HEK293 (cell line): ENCODE data around the gene PCMT1.

Experiments used
- CTCF ChIA-PET: fragments of 350-600 bp; formaldehyde crosslinking; extraction: SDS; loops from one replicate; lab custom pipeline; 2021; ENCODE audit warnings: antibody characterized with exemption; lab: Yijun Ruan, JAX
- POLR2A ChIA-PET: fragments of 300-600 bp; formaldehyde crosslinking; extraction: SDS; loops from one replicate; lab custom pipeline; 2020; ENCODE audit warnings: antibody characterized with exemption, inconsistent platforms; lab: Yijun Ruan, JAX
- H3K27ac ChIP-seq: fragments of 200-500 bp; sonication (Bioruptor generic); 2 replicates; pipeline ENCODE4 v1.5.1; 2014; ENCODE audit warnings: low read depth, low read length, control low read depth, inconsistent platforms; ENCODE audit errors: extremely low read depth
- H3K36me3 ChIP-seq, 2 experiments: fragments of 200-500 bp in 1 of 2; sonication (Bioruptor generic) in 1 of 2; 1 replicate in 1 of 2; 2 replicates in 1 of 2; pipeline ENCODE4 v1.5.1; 2014 to 2017; ENCODE audit warnings: inconsistent platforms in 2 of 2, low read length in 2 of 2; ENCODE audit not compliant: control insufficient read depth in 2 of 2, insufficient read depth in 1 of 2
- H3K4me1 ChIP-seq: fragments of 200-500 bp; sonication (Bioruptor generic); 2 replicates; pipeline ENCODE4 v1.5.1; 2014; ENCODE audit warnings: mild to moderate bottlenecking, low read length, inconsistent platforms; ENCODE audit not compliant: control insufficient read depth, insufficient read depth
- H3K4me3 ChIP-seq: 2 replicates; pipeline ENCODE4 v1.5.1; 2011; ENCODE audit warnings: low read depth, mild to moderate bottlenecking, control low read depth, low read length, moderate library complexity
- H3K9me3 ChIP-seq: fragments of 200-500 bp; sonication (Bioruptor generic); 2 replicates; pipeline ENCODE4 v1.5.1; 2014; ENCODE audit warnings: low read depth, low read length, inconsistent platforms; ENCODE audit not compliant: control insufficient read depth, insufficient read depth
- BCL11A ChIP-seq: fragments of 450-650 bp; formaldehyde crosslinking; IDR thresholded peaks from 2 replicates; pipeline ENCODE4 v1.5.1; 2016; ENCODE audit warnings: low read depth, missing biosample characterization, missing genetic modification characterization
- CTCF ChIP-seq: fragments of 450-650 bp; formaldehyde crosslinking; IDR thresholded peaks from 2 replicates; pipeline ENCODE4 v1.5.1; 2016; ENCODE audit warnings: missing biosample characterization, missing genetic modification characterization
- ELK4 ChIP-seq: IDR thresholded peaks from 2 replicates; pipeline ENCODE4 v1.6.1; 2011; ENCODE audit warnings: mild to moderate bottlenecking, low read depth, low read length, borderline replicate concordance
- GLIS1 ChIP-seq: fragments of 450-650 bp; formaldehyde crosslinking; IDR thresholded peaks from 2 replicates; pipeline ENCODE4 v1.5.1; 2016; ENCODE audit warnings: missing biosample characterization, missing genetic modification characterization
- HOXA7 ChIP-seq: sonication (generic); formaldehyde crosslinking; IDR thresholded peaks from 2 replicates; pipeline ENCODE4 v1.8.1; 2022; ENCODE audit warnings: missing genetic modification reagents, borderline replicate concordance
- PRDM10 ChIP-seq: fragments of 450-650 bp; formaldehyde crosslinking; IDR thresholded peaks from 2 replicates; pipeline ENCODE4 v1.5.1; 2016; ENCODE audit warnings: missing biosample characterization, missing genetic modification characterization
- PRDM4 ChIP-seq: fragments of 450-650 bp; formaldehyde crosslinking; IDR thresholded peaks from 2 replicates; pipeline ENCODE4 v1.5.1; 2017; ENCODE audit warnings: missing biosample characterization, missing genetic modification characterization
- SCRT1 ChIP-seq: fragments of 450-650 bp; formaldehyde crosslinking; IDR thresholded peaks from 2 replicates; pipeline ENCODE4 v1.5.1; 2016; ENCODE audit warnings: missing biosample characterization, missing genetic modification characterization, borderline replicate concordance
- SP2 ChIP-seq: fragments of 450-650 bp; formaldehyde crosslinking; IDR thresholded peaks from 2 replicates; pipeline ENCODE4 v1.5.1; 2016; ENCODE audit warnings: missing biosample characterization, missing genetic modification characterization
- WT1 ChIP-seq: fragments of 450-650 bp; formaldehyde crosslinking; IDR thresholded peaks from 2 replicates; pipeline ENCODE4 v1.5.1; 2016; ENCODE audit warnings: missing biosample characterization, missing genetic modification characterization
- ZBTB17 ChIP-seq: fragments of 450-650 bp; formaldehyde crosslinking; IDR thresholded peaks from 2 replicates; pipeline ENCODE4 v1.5.1; 2016; ENCODE audit warnings: missing biosample characterization, missing genetic modification characterization
- ZBTB48 ChIP-seq: fragments of 450-650 bp; formaldehyde crosslinking; IDR thresholded peaks from 2 replicates; pipeline ENCODE4 v1.5.1; 2016; ENCODE audit warnings: missing biosample characterization, missing genetic modification characterization
- ZEB2 ChIP-seq: fragments of 450-650 bp; formaldehyde crosslinking; IDR thresholded peaks from 2 replicates; pipeline ENCODE4 v1.5.1; 2016; ENCODE audit warnings: missing biosample characterization, missing genetic modification characterization
- ZFHX2 ChIP-seq: fragments of 450-650 bp; formaldehyde crosslinking; conservative IDR thresholded peaks from 2 replicates; pipeline ENCODE4 v1.5.1; 2016; ENCODE audit warnings: missing biosample characterization, missing genetic modification characterization
- ZNF138 ChIP-seq: fragments of 450-650 bp; formaldehyde crosslinking; IDR thresholded peaks from 2 replicates; pipeline ENCODE4 v1.5.1; 2016; ENCODE audit warnings: missing biosample characterization, missing genetic modification characterization, borderline replicate concordance
- ZNF24 ChIP-seq: fragments of 450-650 bp; formaldehyde crosslinking; IDR thresholded peaks from 2 replicates; pipeline ENCODE4 v1.5.1; 2016; ENCODE audit warnings: missing biosample characterization, missing genetic modification characterization
- ZNF341 ChIP-seq: fragments of 450-650 bp; formaldehyde crosslinking; IDR thresholded peaks from 2 replicates; pipeline ENCODE4; 2016; ENCODE audit warnings: low read depth, missing biosample characterization, missing genetic modification characterization
- ZNF398 ChIP-seq: fragments of 450-650 bp; formaldehyde crosslinking; IDR thresholded peaks from 2 replicates; pipeline ENCODE4 v1.5.1; 2017; ENCODE audit warnings: missing biosample characterization, missing genetic modification characterization
- ZNF513 ChIP-seq: fragments of 450-650 bp; IDR thresholded peaks from 2 replicates; pipeline ENCODE4 v1.5.1; 2018; ENCODE audit warnings: missing biosample characterization, missing genetic modification characterization
- ZNF549 ChIP-seq: fragments of 450-650 bp; IDR thresholded peaks from 2 replicates; pipeline ENCODE4 v1.5.1; 2018; ENCODE audit warnings: missing biosample characterization, missing genetic modification characterization, mild to moderate bottlenecking, inconsistent platforms, moderate library complexity
- ZNF621 ChIP-seq: fragments of 450-650 bp; formaldehyde crosslinking; IDR thresholded peaks from 2 replicates; pipeline ENCODE4 v1.5.1; 2017; ENCODE audit warnings: missing biosample characterization, missing genetic modification characterization
- ZNF776 ChIP-seq: fragments of 450-650 bp; formaldehyde crosslinking; IDR thresholded peaks from 2 replicates; pipeline ENCODE4 v1.5.0; 2017; ENCODE audit warnings: missing biosample characterization, missing genetic modification characterization, borderline replicate concordance

Gene PCMT1

GRCh38 chr6:149750136-149750609 lies 632 bp downstream of the PCMT1 start:
- H3K4me1 ChIP-seq = peaks cover 4% of the 10 kb centered on the region
- CTCF ChIA-PET = interaction anchor here (0.7 to 0.8 kb wide), 2 partner anchors 53 to 1139 kb away, joined by 3 to 4 read pairs; no protein-coding TSS in a partner anchor
- POLR2A ChIA-PET = interaction anchor here (0.9 to 5.7 kb wide), 10 partner anchors 12 to 204 kb away, joined by 3 to 35 read pairs (median 4); partner anchors contain the start of genes GINM1, LATS1 and PPIL4
- H3K36me3 ChIP-seq = peaks cover 0 to 12% of the 10 kb centered on the region in 2 experiments; a peak in 2 of 3 replicates
- H3K4me3 ChIP-seq = peak overlapping the region; percentile 97
- H3K27ac ChIP-seq = peak overlapping the region; percentile 89
- no peaks in the 10 kb centered on the region for H3K9me3 ChIP-seq
- TF ChIP-seq ZNF24 (tag by site-specific recombination) = no peak
- no peak for TF ChIP-seq ELK4
- TF ChIP-seq ZNF513 (tag by site-specific recombination) = peak; percentile 69
- no peak for TF ChIP-seq HOXA7
- TF ChIP-seq PRDM4 = 0 out of 2 replicates have a peak, but pooled peaks have one; percentile 3
- TF ChIP-seq SP2 (tag by site-specific recombination) = peak; percentile 90
- peak; percentile 98 for TF ChIP-seq PRDM10 (tag by site-specific recombination)
- TF ChIP-seq ZBTB48 (tag by site-specific recombination) = peak; percentile 84; the same call in 1 of the 2 replicates
- TF ChIP-seq ZNF549 (tag by site-specific recombination) = no peak
- TF ChIP-seq GLIS1 (tag by site-specific recombination) = peak; percentile 67
- TF ChIP-seq ZNF138 = no peak
- peak; percentile 55; the same call in 1 of the 2 replicates for TF ChIP-seq WT1 (tag by site-specific recombination)
- peak; percentile 86 for TF ChIP-seq ZFHX2 (tag by site-specific recombination)
- TF ChIP-seq BCL11A (tag by site-specific recombination) = 0 out of 2 replicates have a peak, but pooled peaks have one; percentile 13
- peak; percentile 62; the same call in 1 of the 2 replicates for TF ChIP-seq ZBTB17 (tag by site-specific recombination)
- peak; percentile 19 for TF ChIP-seq ZNF341 (tag by site-specific recombination)
- TF ChIP-seq ZNF621 (tag by site-specific recombination) = no peak
- peak; percentile 64; the same call in 1 of the 2 replicates for TF ChIP-seq SCRT1 (tag by site-specific recombination)
- no peak for TF ChIP-seq ZNF776
- no peak for TF ChIP-seq CTCF (tag by site-specific recombination)
- TF ChIP-seq ZEB2 (tag by site-specific recombination) = peak; percentile 97
- peak; percentile 97 for TF ChIP-seq ZNF398 (tag by site-specific recombination)
